ENCODE measurements around the gene NDC80.

NDC80 gene

DNA sequence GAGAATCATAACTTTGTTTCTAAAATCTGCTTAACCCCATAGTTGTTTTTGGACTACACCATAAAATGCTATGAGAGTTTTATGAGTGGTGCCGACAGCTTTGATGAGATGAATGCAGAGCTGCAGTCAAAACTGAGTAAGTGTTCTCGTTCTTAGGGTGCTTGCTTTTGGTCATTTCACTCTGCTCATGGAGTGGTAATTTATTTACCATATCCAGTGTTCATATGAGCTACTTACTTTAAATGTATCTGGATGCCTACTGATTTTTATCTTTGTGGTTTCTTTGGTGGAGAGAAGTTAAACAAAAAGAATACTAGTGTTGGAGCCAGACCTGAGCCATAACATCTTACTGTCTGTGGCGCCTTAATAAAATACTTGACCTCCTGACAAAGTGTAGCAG lies 16.4 kb downstream of the NDC80 start:
- H3K4me1 ChIP-seq (ENCODE audit: low read length): no peaks in the 10 kb centered on the region
- H2AFZ ChIP-seq (ENCODE audit: low read length): no peak overlapping the region
- no peaks in the 10 kb centered on the region for H3K79me2 ChIP-seq (ENCODE audit: low read length)
- H3K27me3 ChIP-seq (replicated peaks; ENCODE audit: insufficient read depth, low read length): no peaks in the 10 kb centered on the region
- no peak overlapping the region for H3K9ac ChIP-seq (ENCODE audit: low read length)
- H3K9me3 ChIP-seq (replicated peaks; ENCODE audit: insufficient read depth, low read length): no peaks in the 10 kb centered on the region
- no peaks in the 10 kb centered on the region for H3K9me2 ChIP-seq (replicated peaks; ENCODE audit: insufficient read depth, low read length)
- DNase-seq: no peak
- H3F3A ChIP-seq (ENCODE audit: insufficient read depth, low read length): no peaks in the 10 kb centered on the region
- peaks cover 24% of the 10 kb centered on the region for H3K36me3 ChIP-seq (replicated peaks; ENCODE audit: insufficient read depth, low read length)
- H3K27ac ChIP-seq (ENCODE audit: low read length): no peak overlapping the region
- H3K4me2 ChIP-seq (ENCODE audit: low read depth, low read length): no peak overlapping the region
- H4K20me1 ChIP-seq (ENCODE audit: insufficient read depth, low read length): no peaks in the 10 kb centered on the region
- H3K4me3 ChIP-seq (ENCODE audit: low read length): no peak overlapping the region
- TF ChIP-seq EZH2 (optimal IDR thresholded peaks at IDR 0.05; ENCODE audit: low read depth, low read length) (no peak), EZH2phosphoT487 (IDR thresholded peaks at IDR 0.05; ENCODE audit: low read length) (no peak), CTCF (IDR thresholded peaks at IDR 0.05; ENCODE audit: low read length) (no peak)

DNA sequence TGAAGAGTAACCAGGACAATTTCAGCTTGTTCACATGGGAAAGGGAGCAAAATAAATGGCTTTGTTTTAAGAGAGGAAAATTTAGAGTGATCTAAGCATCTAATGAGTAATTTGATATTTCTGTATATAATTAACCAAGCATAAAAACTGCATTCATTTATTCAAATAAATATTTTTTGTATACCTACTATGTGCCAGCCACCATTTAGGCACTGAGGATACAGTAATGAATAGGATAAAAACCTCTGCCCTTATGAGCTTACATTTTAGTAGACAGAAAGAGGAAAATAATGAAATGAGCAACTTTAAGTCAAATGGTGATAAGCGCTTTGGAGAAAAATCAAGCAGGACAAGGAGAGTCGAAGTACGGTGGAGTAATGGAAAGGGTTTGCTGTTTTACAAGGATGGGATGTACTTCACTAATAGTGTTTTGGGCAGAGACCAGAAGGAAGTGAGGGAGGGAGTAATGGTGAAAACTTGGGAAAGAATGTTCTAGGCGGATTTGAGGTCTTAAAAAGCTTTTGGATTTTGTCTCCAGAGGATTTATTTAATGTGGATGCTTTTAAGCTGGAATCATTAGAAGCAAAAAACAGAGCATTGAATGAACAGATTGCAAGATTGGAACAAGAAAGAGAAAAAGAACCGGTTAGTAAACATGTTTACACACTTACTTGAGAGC lies 17.4 kb downstream of the NDC80 start:
- TF ChIP-seq CTCF (IDR thresholded peaks at IDR 0.05; ENCODE audit: low read length): no peak
- no peak for TF ChIP-seq EZH2 (optimal IDR thresholded peaks at IDR 0.05; ENCODE audit: low read depth, low read length)
- TF ChIP-seq EZH2phosphoT487 (IDR thresholded peaks at IDR 0.05; ENCODE audit: low read length): no peak
- H3K9ac ChIP-seq (ENCODE audit: low read length): no peak overlapping the region
- no peaks in the 10 kb centered on the region for H4K20me1 ChIP-seq (ENCODE audit: insufficient read depth, low read length)
- peaks cover 24% of the 10 kb centered on the region for H3K36me3 ChIP-seq (replicated peaks; ENCODE audit: insufficient read depth, low read length)
- H3K4me1 ChIP-seq (ENCODE audit: low read length): no peaks in the 10 kb centered on the region
- no peaks in the 10 kb centered on the region for H3F3A ChIP-seq (ENCODE audit: insufficient read depth, low read length)
- no peaks in the 10 kb centered on the region for H3K27me3 ChIP-seq (replicated peaks; ENCODE audit: insufficient read depth, low read length)
- no peaks in the 10 kb centered on the region for H3K9me3 ChIP-seq (replicated peaks; ENCODE audit: insufficient read depth, low read length)
- H3K9me2 ChIP-seq (replicated peaks; ENCODE audit: insufficient read depth, low read length): no peaks in the 10 kb centered on the region
- H3K27ac ChIP-seq (ENCODE audit: low read length): no peak overlapping the region
- H2AFZ ChIP-seq (ENCODE audit: low read length): no peak overlapping the region
- no peak overlapping the region for H3K4me2 ChIP-seq (ENCODE audit: low read depth, low read length)
- DNase-seq: no peak
- no peak overlapping the region for H3K4me3 ChIP-seq (ENCODE audit: low read length)
- H3K79me2 ChIP-seq (ENCODE audit: low read length): no peaks in the 10 kb centered on the region

DNA sequence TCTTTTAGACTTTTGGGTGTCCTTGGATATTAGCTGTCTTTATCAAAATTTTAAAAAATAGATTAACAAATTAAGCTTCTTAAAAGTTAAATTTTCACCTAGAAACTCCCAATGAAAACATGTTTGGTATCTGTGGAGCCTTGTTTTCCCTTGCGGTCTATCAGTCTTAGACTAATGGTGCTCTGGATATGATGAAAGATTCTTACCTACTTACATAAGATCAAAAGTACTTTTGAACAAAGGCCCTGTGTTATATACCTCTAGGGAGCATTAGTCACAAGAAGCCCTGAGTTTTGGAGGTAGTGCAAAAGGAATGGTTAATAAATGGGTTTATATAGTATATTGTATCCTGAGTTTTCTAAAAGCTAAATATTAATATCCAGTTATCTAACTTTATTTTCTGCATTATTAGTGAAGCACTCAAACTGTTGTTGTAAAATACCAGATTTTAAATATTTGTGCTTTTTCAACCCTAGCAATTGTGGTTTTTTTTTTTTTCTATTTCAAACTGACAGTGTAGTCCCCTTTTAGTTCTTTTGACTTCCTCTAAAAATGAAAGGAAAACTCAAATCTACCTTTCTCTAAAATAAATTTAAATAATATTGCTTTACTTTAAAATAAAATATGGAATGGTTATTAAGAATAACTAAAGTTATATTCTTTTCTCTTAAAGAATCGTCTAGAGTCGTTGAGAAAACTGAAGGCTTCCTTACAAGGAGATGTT lies 18.1 kb downstream of the NDC80 start:
- Histone ChIP-seq H3K9me3 (replicated peaks; ENCODE audit: insufficient read depth, low read length) (no peaks in the 10 kb centered on the region), H3K27me3 (replicated peaks; ENCODE audit: insufficient read depth, low read length) (no peaks in the 10 kb centered on the region), H2AFZ (ENCODE audit: low read length) (no peak overlapping the region), H4K20me1 (ENCODE audit: insufficient read depth, low read length) (no peaks in the 10 kb centered on the region), H3K4me2 (ENCODE audit: low read depth, low read length) (no peak overlapping the region), H3K79me2 (ENCODE audit: low read length) (no peaks in the 10 kb centered on the region), H3K9ac (ENCODE audit: low read length) (no peak overlapping the region), H3K36me3 (replicated peaks; ENCODE audit: insufficient read depth, low read length) (peaks cover 24% of the 10 kb centered on the region), H3K27ac (ENCODE audit: low read length) (no peak overlapping the region), H3K4me3 (ENCODE audit: low read length) (no peak overlapping the region), H3K4me1 (ENCODE audit: low read length) (no peaks in the 10 kb centered on the region), H3F3A (ENCODE audit: insufficient read depth, low read length) (no peaks in the 10 kb centered on the region), H3K9me2 (replicated peaks; ENCODE audit: insufficient read depth, low read length) (no peaks in the 10 kb centered on the region)
- no peak for DNase-seq
- TF ChIP-seq EZH2 (optimal IDR thresholded peaks at IDR 0.05; ENCODE audit: low read depth, low read length) (no peak), CTCF (IDR thresholded peaks at IDR 0.05; ENCODE audit: low read length) (no peak)
